Bronchial epithelial cell (primary cell): ENCODE data around the gene CRADD. TPM values are rescaled to one million over a fixed set of nuclear protein-coding genes. Genes with fewer than 3 reads are reported as not detected.
"Not testable (repeated sequence)": the region's sequence is repeated elsewhere in the genome, so short reads cannot be mapped to it uniquely, and the experiment has no call there.

Experiments used
- DNase-seq: peaks from one replicate; pipeline ENCODE4 v3.0.0-alpha.2; 2010; ENCODE audit warnings: low read depth
- FAIRE-seq: peaks from 2 replicates; lab custom pipeline; 2011; peaks lifted over from hg19 to GRCh38; lab: Jason Lieb, UNC
- H3K27me3 ChIP-seq: 2 replicates; pipeline ENCODE4 v1.5.1; 2011; ENCODE audit warnings: low read length; ENCODE audit not compliant: control insufficient read depth, insufficient read depth
- H3K36me3 ChIP-seq: 2 replicates; pipeline ENCODE4 v1.5.1; 2011; ENCODE audit warnings: low read length; ENCODE audit not compliant: control insufficient read depth, insufficient read depth
- H3K4me3 ChIP-seq: 2 replicates; pipeline ENCODE4 v1.5.1; 2011; ENCODE audit warnings: mild to moderate bottlenecking, low read depth, low read length, control low read depth
- CTCF ChIP-seq: IDR thresholded peaks from 2 replicates; pipeline ENCODE4 v1.5.1; 2011; ENCODE audit warnings: mild to moderate bottlenecking, moderate library complexity, low read length, control low read depth, inconsistent platforms; ENCODE audit not compliant: insufficient read depth, severe bottlenecking
- total RNA-seq: library from RNA; depleted of rRNA; stranded (reverse); fragments of >200 nt; gene quantifications from 2 replicates; pipeline ENCODE4 v1.2.1, GENCODE V29; 2014

The CRADD gene
- total RNA-seq, 1 donor from 2014 or later: 11.8 TPM

DNA sequence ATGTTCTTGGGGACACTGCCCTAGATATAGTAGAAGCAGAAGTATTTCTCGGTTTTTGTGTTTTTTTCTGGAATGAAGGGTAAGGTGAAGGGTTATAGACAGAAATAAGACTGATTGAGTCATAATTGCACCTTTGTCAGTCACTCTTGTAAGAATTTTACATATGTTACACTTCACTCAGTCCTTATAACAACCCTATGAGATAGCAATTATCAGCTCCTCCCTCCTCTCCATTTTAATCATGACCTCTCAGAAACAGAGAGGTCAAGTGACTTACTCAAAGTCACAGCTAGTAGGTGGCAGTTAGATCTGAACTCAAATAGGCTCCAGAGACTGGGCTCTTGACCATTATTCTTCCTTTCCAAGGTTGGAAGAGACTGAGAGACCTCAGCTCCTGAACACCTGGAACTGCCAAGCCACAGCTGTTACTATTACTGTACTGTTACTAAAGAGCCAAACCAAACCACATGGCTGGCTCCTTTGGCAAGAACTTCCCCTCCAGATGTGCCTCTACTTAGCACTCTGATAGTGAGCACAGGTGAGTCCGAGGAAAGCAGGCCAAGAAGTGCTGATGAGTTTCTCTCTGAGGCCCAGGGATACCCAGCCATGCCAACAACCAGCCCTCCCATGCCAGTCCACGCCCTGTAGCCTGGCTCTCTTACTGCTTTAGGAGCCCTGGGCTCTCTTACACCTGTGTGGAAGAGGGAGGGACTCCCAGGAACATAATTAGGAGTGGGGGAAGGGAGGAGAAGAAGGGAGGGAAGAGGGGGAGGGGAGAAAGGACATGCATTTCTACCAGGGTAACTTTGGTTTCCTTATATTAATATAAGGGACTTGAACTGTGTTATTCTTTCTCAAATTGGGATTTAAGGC is 121.3 kb downstream of the CRADD start:
- DNase-seq (no peak), FAIRE-seq (no peak)
- no peak overlapping the region for H3K4me3 ChIP-seq
- TF ChIP-seq CTCF: no peak
- H3K27me3 ChIP-seq: no peaks in the 10 kb centered on the region
- H3K36me3 ChIP-seq: no peaks in the 10 kb centered on the region

- DNase-seq, FAIRE-seq: not testable (repeated sequence)
These were observed 124.5 kb downstream of the CRADD start for GRCh38 chr12:93801666-93802065.

DNA sequence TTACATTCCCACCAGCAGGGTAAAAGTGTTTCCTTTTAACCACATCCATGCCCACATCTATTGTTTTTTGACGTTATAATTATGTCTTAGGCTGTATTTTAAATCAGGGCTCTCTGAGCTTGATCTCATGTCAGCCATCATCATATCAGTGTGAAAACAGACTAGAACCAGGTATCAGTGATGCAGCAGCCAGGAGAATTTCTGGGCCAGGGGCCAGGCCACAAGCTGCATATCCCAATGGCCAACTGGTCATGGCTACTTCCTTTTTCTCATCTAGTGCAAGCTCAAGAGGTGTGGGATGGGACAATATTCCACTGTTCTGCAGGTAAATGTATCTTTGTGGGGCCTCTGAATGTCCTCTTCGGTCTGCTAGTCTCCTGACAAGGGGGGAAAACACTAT is 125.1 kb downstream of the CRADD start:
- H3K36me3 ChIP-seq: no peaks in the 10 kb centered on the region
- no peak for TF ChIP-seq CTCF
- DNase-seq (no peak), FAIRE-seq (no peak)
- H3K4me3 ChIP-seq: no peak overlapping the region
- H3K27me3 ChIP-seq: no peaks in the 10 kb centered on the region

More at GRCh38 chr12:93801666-93802065, 124.5 kb downstream of the CRADD start:
- not testable (repeated sequence) for H3K27me3 ChIP-seq, H3K4me3 ChIP-seq, H3K36me3 ChIP-seq

DNA sequence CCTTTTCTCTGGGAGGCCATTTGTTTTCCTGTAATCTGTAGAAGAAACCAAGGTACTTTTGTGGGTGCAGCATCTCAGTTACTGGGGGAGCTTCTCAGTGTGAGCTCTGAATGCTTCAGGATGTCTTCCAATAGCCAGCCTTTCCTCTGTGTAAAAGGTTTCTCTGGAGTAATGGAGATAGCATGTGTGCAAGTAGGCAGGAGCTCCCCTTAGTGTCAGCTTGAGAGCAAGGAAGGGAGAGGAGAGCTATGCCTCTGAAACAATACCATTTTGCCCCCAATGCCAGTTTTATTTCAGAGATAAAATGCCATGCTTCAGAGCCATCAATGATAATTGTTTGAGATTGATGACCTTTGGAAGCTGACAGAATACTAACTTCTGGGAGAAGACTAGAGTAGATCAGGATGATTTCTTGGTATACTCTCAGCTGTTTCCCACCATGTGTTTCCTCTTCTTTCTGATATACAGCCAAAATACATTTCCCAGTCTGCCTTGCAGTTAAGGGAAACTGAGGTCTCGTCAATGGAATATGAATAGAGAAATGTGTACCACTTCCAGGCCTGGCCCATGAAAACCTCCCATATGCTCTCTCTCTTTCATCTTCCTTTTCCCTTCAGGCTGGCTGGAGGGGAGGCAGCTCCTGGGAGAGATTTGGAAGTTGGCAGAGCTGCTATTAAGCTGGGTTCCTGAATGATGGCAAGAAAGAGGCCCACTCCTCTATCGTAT is 125.7 kb downstream of the CRADD start:
- no peaks in the 10 kb centered on the region for H3K27me3 ChIP-seq
- no peak for TF ChIP-seq CTCF
- H3K36me3 ChIP-seq: no peaks in the 10 kb centered on the region
- no peak for DNase-seq
- no peak for FAIRE-seq
- H3K4me3 ChIP-seq: no peak overlapping the region

DNA sequence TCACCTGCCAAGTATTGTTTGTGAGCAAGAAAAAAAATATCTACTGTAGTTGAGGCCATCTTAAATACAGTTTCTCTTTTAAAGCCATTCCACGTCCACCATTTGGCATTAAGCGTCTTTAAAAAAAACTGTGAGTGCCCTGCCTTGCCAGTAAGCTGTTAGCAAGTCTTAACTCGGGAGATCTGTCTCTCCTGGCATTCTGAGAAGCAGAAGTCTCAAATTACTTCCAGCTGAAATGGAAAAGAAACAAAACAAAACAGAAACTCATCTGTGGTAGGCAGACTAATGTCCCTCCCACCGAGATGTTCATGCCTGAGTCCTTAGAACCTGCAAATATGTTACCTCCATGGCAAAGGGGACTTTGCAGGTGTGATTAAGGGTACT is 126.2 kb downstream of the CRADD start:
- no peaks in the 10 kb centered on the region for H3K27me3 ChIP-seq
- DNase-seq (peak; percentile 72), FAIRE-seq (no peak)
- no peaks in the 10 kb centered on the region for H3K36me3 ChIP-seq
- TF ChIP-seq CTCF: no peak
- H3K4me3 ChIP-seq: no peak overlapping the region

DNA sequence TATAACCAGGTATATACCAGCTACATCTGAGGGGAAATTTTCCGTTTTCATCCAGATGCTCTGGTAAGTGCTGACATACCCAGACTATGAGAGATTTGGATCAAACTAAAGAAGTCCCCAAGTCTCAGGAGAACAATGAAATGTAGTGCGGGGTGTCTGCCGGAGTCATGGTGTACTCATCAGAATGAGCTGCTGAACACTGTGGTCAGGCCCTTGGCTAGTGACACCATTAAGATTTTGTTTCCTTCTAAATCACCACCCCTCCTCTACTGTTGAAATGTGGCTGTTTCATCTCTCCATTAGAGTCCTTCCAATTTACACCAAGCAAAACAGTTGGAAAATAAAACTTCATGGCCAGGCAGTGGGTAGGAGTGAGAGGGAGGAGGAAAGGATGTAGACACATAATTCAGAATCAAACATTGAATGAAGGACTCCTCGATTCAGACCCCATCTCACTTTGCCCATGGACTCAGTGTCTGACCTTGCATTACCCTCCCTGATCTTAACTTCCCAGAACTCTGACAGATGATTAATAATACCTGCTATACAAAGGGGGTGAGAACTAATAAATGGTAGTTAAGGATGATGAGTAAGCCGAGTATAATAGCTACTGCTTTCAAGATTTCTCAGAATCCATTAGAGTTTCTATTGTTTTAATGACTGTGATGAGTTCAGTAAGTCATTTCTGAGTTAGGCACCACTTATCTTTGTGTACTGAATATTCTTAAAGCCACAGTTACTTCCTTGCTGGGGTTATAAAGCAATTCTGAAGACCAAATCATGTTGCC is 127.4 kb downstream of the CRADD start:
- DNase-seq: peak; percentile 72
- Histone ChIP-seq H3K27me3 (no peaks in the 10 kb centered on the region), H3K4me3 (no peak overlapping the region), H3K36me3 (no peaks in the 10 kb centered on the region)
- no peak for FAIRE-seq
- TF ChIP-seq CTCF: no peak
